ENCODE data around the gene BICDL2. TPM values are rescaled to one million over a fixed set of nuclear protein-coding genes. Genes with fewer than 3 reads are reported as not detected.

The BICDL2 gene
- total and polyA plus RNA-seq, 7 donors = 0.36 to 83.8 (median 62.5) TPM; not detected in 2

DNA sequence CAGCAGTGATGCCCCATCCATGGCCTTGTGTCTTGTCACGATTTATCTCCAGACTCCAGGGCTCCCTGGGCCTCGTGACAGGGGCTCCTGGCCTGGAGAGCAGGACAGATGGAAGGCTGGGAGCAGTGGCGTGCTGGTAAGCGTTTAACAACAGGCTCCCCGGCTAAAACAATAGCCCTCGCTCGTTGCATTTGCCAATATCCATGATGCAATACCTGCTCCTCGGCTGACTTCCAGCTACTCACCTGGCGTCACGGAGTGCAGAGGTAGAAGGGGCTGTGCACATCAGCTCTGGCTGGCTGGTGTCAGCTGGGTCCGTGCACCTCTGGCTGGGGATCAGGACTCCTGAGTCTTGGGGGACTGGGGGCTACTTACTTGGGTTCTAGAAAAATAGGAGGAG is 1.5 kb upstream of the BICDL2 start:
- peaks cover 38 to 98% (median 68%) of the 10 kb centered on the region in 3 donors for H3K27me3 ChIP-seq
- H3K27ac ChIP-seq = no peak overlapping the region

DNA sequence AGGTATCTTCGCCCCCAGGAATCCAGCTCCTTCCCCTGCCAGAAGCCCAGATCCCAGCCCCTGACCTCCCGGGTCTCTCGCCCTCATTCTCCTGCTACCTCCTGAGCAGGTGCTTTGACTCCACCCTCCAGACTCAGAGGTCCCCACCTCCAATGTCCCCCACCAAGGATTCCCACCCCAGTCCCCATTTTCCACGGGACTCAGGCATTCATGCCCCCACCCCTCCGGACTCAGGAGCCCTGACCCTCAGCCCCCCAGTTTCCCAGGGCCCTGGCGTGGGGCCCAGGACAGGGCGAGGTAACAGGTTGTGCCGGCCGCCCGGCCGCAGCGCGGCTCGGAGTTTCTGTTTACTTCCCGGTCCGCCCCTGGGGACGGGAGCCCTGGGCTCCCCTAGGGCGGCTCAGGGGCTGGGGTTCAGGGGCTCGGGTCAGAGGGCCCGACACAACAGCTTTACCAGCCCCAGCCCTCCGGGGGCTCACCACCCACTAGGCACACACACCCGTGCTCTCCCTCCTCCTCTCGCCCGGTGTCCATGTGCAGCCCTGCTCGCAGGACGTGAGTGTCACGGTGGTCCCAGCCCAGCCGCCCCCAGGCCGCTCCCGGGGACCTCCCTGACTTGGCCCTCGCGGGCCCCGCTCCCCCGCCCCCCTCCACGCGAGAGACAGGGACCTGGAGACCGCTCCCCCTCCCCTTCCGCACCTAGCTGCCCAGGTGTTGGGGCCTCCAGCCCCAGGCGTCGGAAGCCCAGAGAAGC is 595 bp downstream of the BICDL2 start:
- Histone ChIP-seq H3K36me3 (no peaks in the 10 kb centered on the region), H3K9me3 (no peaks in the 10 kb centered on the region), H3K4me3 (peak overlapping the region in 2 of 4 donors; percentile 1 to 20), H3K27me3 (peaks cover 38 to 100% (median 79%) of the 10 kb centered on the region in 3 donors), H3K4me1 (peaks cover 0 to 11% (median 7%) of the 10 kb centered on the region in 4 donors), H3K27ac (peak overlapping the region in 1 of 4 donors; percentile 18)
- intact Hi-C loops (cut with DNase I) = no loop called here
- TF ChIP-seq POLR2AphosphoS5 (IDR thresholded peaks at IDR 0.05) = no peak
- WGBS, 2 donors = 2 to 3% methylated on average over 40 of the region's 40 CpGs
- no peak for DNase-seq

More for the DNA sequence above, 1.5 kb upstream of the BICDL2 start:
- no peaks in the 10 kb centered on the region for H3K9me3 ChIP-seq
- TF ChIP-seq EP300 (IDR thresholded peaks at IDR 0.05) (no peak), POLR2A (IDR thresholded peaks at IDR 0.05) (no peak), POLR2AphosphoS5 (IDR thresholded peaks at IDR 0.05) (no peak)
- TF ChIP-seq, protein P1, sequence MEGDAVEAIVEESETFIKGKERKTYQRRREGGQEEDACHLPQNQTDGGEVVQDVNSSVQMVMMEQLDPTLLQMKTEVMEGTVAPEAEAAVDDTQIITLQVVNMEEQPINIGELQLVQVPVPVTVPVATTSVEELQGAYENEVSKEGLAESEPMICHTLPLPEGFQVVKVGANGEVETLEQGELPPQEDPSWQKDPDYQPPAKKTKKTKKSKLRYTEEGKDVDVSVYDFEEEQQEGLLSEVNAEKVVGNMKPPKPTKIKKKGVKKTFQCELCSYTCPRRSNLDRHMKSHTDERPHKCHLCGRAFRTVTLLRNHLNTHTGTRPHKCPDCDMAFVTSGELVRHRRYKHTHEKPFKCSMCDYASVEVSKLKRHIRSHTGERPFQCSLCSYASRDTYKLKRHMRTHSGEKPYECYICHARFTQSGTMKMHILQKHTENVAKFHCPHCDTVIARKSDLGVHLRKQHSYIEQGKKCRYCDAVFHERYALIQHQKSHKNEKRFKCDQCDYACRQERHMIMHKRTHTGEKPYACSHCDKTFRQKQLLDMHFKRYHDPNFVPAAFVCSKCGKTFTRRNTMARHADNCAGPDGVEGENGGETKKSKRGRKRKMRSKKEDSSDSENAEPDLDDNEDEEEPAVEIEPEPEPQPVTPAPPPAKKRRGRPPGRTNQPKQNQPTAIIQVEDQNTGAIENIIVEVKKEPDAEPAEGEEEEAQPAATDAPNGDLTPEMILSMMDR (IDR thresholded peaks at IDR 0.05) = no peak
- intact Hi-C loops (cut with DNase I) = no loop called here
- H3K36me3 ChIP-seq = no peaks in the 10 kb centered on the region
- no peak for DNase-seq
- no peak overlapping the region for H3K4me3 ChIP-seq
- peaks cover 0 to 11% (median 7%) of the 10 kb centered on the region in 4 donors for H3K4me1 ChIP-seq
- 13 to 38% methylated on average over 11 of the region's 11 CpGs for WGBS, 2 donors

DNA sequence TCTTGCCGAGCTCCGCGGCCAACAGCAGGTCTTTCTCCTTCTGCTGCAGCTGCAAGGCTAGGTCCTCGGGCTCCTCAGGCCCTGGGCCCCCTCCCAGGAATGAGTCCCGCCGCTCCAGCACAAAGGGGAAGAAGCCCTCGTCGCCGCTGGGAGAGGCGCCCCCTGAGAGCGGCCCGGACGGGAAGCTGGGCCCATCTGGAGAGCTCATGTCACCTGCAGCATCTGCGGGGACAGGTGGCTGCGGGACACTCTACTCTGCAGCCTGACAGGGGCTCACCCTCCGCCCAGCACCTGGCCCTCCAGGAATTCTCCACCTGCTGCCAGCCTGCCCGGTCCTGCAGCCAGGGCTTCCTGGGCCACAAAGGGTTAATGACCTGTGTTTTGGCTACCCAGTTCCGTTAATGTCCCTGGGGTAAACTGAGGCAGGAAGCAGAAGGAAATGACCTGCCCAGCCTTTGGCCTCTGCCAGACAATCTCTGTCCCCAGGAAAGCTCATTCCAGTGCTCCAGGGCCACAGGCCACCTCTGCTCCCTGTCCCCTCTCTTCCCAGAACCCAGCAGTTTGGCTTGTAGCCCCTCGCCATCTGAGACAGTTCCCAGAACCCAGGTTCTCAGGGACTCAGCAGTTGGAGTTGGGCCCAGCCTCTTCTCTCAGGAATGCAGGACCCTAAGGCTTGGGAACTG is 1.3 kb downstream of the BICDL2 start:
- intact Hi-C loops (cut with DNase I) = no loop called here
- Histone ChIP-seq H3K36me3 (no peaks in the 10 kb centered on the region), H3K4me3 (no peak overlapping the region), H3K9me3 (no peaks in the 10 kb centered on the region), H3K27ac (no peak overlapping the region), H3K27me3 (peaks cover 45 to 100% (median 86%) of the 10 kb centered on the region in 3 donors), H3K4me1 (peaks cover 0 to 11% (median 7%) of the 10 kb centered on the region in 4 donors)
- WGBS, 2 donors = 39 to 68% methylated on average over 19 of the region's 19 CpGs
- TF ChIP-seq EP300 (IDR thresholded peaks at IDR 0.05) (no peak), POLR2A (IDR thresholded peaks at IDR 0.05) (no peak)
- no peak for DNase-seq

DNA sequence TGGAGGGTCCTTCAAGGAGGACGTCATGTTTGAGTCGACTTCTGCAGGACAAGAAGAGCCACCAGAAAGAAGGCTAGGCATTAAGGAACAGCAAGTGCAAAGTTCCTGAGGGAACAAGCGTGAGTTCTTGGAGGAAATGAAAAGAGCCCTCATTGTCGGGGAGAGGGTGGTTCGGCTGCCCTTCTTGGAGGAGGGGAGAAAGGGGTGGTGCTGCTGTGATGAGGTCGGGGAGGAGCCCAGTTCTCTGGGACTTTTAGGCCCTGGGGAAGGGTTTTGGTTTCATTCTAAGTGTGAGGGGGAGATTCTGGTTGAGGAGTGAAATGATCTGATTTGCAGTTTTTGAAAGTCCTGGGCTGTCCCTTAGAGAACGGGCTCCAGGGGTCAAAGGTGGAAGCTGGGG is 4.1 kb downstream of the BICDL2 start:
- TF ChIP-seq EP300 (IDR thresholded peaks at IDR 0.05) (no peak), POLR2A (IDR thresholded peaks at IDR 0.05) (no peak), POLR2AphosphoS5 (IDR thresholded peaks at IDR 0.05) (no peak)
- TF ChIP-seq, protein P1 (IDR thresholded peaks at IDR 0.05) = no peak
- DNase-seq = no peak
- no peak overlapping the region for H3K27ac ChIP-seq
- peaks cover 46 to 93% (median 81%) of the 10 kb centered on the region in 3 donors for H3K27me3 ChIP-seq
- no peak overlapping the region for H3K4me3 ChIP-seq
- peaks cover 0 to 32% (median 28%) of the 10 kb centered on the region in 4 donors for H3K4me1 ChIP-seq
- intact Hi-C loops (cut with DNase I) = no loop called here
- no peaks in the 10 kb centered on the region for H3K9me3 ChIP-seq
- H3K36me3 ChIP-seq = no peaks in the 10 kb centered on the region
- 34 to 39% methylated on average over 7 of the region's 7 CpGs for WGBS, 2 donors

DNA sequence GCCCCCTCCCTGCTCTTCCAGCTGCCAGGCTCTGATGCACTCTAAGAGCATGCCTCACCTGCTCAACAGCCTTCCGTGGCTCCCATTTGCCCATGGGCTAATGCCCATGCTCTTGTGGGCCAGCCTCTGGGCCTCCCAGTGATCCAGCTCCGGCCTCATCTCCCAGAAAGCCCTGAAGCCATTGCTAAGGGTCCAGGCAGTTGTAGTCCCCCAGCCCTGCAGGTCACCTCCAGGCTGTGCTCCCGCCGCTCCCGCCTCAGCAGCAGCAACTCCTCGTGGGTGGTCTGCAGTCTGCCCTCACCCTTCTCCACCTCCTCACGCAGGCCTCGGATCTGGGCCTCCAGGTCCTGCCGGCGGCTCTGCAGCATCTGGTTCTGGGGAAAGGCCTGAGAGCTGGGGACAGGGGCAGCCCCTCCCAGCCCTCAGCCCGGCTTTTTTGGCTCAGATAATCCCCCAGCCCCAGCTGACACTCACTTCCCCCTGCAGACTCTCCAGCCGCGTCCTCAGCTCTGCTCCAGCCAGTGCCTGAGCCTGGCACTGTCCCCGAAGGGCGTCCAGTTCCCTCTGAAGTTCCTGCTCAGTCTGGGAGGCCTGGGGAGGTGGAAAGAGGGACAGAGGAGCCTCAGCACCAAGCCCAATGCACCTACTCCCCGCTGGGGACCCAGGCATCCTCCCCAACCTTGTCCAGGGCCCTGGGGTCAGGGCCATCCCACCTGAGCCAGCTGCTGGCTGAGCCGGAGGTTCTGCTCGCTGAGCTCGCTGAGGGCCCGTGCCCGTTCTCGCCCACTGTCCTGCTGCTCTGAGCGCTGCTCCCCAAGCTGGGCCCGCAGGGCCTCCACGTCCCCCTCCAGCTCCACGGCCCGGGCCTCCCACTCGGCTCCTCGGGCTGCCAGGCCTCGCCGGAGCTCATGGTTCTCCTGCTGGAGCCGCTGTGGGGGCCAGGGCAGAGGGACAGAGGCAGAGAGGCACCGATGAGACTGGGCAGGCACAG is 6.2 kb downstream of the BICDL2 start:
- no peaks in the 10 kb centered on the region for H3K9me3 ChIP-seq
- intact Hi-C loops (cut with DNase I) = no loop called here
- no peak overlapping the region for H3K4me3 ChIP-seq
- peaks cover 0 to 20% (median 15%) of the 10 kb centered on the region in 4 donors for H3K36me3 ChIP-seq
- no peak for DNase-seq
- no peak overlapping the region for H3K27ac ChIP-seq
- TF ChIP-seq POLR2AphosphoS5 (IDR thresholded peaks at IDR 0.05) (no peak), EP300 (IDR thresholded peaks at IDR 0.05) (no peak), POLR2A (IDR thresholded peaks at IDR 0.05) (no peak)
- TF ChIP-seq, protein P1 (IDR thresholded peaks at IDR 0.05) = no peak
- H3K4me1 ChIP-seq = peaks cover 0 to 23% (median 20%) of the 10 kb centered on the region in 4 donors
- H3K27me3 ChIP-seq = peaks cover 29 to 72% (median 60%) of the 10 kb centered on the region in 3 donors
- 83 to 87% methylated on average over 33 of the region's 33 CpGs for WGBS, 2 donors
